Tongue (tissue), 2 donors: Measurements from ENCODE around the gene DNA2. TPM values are rescaled to one million over a fixed set of nuclear protein-coding genes. Genes with fewer than 3 reads are reported as not detected.
"Not testable (repeated sequence)": the region's sequence is repeated elsewhere in the genome, so short reads cannot be mapped to it uniquely, and the experiment has no call there.

ENCODE experiments used
- DNase-seq: peaks from one replicate; pipeline ENCODE4 v3.0.0-alpha.2; 2015
- total RNA-seq: library from RNA; depleted of rRNA; stranded (reverse); fragments of >200 nt; gene quantifications from one replicate; pipeline ENCODE4 v1.2.3, GENCODE V29; 2014

The DNA2 gene, protein sequence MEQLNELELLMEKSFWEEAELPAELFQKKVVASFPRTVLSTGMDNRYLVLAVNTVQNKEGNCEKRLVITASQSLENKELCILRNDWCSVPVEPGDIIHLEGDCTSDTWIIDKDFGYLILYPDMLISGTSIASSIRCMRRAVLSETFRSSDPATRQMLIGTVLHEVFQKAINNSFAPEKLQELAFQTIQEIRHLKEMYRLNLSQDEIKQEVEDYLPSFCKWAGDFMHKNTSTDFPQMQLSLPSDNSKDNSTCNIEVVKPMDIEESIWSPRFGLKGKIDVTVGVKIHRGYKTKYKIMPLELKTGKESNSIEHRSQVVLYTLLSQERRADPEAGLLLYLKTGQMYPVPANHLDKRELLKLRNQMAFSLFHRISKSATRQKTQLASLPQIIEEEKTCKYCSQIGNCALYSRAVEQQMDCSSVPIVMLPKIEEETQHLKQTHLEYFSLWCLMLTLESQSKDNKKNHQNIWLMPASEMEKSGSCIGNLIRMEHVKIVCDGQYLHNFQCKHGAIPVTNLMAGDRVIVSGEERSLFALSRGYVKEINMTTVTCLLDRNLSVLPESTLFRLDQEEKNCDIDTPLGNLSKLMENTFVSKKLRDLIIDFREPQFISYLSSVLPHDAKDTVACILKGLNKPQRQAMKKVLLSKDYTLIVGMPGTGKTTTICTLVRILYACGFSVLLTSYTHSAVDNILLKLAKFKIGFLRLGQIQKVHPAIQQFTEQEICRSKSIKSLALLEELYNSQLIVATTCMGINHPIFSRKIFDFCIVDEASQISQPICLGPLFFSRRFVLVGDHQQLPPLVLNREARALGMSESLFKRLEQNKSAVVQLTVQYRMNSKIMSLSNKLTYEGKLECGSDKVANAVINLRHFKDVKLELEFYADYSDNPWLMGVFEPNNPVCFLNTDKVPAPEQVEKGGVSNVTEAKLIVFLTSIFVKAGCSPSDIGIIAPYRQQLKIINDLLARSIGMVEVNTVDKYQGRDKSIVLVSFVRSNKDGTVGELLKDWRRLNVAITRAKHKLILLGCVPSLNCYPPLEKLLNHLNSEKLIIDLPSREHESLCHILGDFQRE
- total RNA-seq = 12.0 TPM

DNA sequence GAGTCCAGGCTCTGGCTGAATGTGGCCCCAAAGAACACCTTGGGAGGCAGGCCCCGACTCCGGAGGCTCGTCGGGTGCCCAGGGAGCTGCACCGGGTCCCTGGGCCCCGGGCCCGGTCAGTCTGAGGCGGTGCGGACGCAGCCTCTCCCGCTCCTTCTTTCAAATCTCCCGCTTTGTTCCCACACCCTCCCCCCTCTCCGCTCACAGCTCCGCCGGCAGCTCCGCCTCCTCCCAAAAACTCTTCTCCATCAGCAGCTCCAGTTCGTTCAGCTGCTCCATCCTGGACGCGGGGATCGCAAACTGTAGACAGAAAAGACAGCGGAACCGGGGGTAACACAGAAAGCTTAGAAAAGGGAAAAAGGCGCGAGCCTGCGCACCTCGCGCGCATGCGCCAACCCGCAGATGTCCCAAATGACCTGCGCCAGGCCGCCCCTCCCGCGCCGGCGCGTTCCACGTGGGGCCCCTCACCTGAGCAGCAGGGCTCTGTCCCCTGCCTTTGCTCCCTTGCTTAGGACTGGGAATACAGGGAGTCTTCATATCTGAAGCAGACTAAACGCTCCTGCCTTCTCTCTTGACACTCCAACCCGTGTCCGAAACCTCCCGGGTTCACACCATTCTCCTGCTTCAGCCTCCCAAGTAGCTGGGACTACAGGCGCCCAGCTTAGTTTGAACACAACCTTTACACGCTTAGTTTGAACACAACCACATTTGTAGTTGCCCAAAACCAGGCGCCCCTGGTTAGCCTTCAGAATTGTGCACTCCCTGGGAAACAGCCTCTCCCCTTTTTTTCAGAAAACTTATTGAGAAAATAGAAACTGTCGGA is at the start of gene DNA2:
Gene DNA2, minus strand, starts transcription at position 388 of the 823 bp plus-strand sequence. Its CDS starts 109 bp downstream, at position 279.
- peak; percentile 89 for DNase-seq

DNA sequence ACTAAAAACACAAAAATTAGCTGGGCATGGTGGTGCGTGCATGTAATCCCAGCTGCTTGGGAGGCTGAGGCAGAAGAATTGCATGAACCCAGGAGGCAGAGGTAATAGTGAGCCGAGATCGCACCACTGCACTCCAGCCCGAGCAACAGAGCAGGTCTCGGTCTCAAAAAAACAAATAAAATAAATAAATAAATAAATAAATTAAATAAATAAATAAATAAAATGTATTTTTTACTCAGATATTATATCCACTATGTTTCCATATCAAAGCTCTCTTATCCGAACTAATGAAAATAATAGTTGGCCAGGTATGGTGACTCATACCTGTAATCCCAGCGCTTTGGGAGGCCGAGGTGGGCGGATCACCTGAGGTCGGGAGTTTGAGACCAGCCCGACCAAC is 46.8 kb upstream of the DNA2 start:
- DNase-seq = not testable (repeated sequence)

DNA sequence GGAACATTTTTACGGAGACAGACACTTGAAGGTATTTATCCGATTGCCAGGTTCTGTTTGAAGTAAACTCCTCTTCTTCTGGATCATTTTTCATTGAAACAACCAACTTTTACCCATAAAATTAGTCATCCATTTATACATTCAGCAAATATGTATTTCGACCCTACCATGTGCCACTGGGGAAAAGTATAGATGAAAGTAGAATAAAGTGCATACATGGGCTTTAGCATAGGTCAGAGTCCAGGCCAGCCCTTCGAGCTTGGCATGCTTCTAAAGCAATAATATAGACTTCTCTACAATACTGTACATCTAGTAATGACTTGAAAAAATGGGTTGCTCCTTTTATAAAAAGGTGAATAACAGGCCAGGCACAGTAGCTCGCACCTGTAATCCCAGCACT is 45.4 kb upstream of the DNA2 start:
- no peak for DNase-seq

DNA sequence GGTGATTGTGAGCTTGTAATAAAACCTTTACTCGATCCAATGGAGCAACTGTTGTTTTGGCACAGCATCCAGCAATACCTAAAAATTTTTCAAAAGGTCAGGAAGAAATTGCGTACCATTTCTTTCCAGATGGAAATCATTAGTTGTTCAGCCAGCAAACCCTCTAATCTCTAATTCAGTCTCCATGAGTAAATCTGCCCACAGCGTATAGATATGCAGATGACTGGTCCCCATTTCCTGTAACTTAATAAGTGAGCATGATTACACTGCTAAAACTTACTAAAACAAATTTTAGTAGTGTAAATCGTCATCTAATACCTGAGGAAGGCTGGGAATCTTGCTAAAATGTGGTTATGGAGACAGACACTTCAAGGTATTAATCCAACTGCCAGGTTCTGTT is 45.0 kb upstream of the DNA2 start:
- DNase-seq = no peak

DNA sequence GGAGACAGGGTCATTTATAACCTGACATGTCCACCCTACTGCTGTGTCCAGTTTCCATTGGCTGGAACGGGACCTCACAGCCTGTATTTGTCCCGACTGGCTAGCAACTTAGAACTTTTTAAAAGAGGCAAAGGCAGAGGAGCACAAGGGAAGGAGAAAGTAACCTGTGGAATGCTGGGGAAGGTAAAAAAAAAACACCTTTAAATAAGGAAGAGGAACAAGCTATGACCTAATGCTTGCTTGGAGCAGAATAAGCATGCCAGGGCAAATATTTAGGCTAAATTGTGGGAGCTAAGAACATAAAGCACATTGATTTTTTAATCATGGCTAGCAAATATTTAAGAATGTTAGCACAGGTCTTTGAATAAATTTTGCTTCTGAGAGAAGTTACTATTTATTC is 44.4 kb upstream of the DNA2 start:
- DNase-seq = not testable (repeated sequence)

DNA sequence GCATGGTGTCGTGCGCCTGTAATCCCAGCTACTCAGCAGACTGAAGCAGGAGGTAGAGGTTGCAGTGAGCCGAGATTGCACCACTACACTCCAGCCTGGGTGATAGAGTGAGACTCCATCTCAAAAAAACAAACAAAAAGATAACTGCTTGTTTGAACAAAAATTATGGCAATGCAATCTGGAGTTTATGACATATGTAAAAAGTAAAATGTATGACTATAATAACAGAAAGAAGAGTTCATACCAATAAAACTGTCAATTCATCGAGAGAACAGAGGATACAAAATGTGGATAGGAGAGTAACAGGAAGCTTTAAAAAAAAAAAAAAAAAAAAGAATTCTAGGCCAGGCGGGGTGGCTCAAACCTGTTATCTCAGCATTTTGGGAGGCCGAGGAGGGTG is 36.3 kb upstream of the DNA2 start:
- no peak for DNase-seq

DNA sequence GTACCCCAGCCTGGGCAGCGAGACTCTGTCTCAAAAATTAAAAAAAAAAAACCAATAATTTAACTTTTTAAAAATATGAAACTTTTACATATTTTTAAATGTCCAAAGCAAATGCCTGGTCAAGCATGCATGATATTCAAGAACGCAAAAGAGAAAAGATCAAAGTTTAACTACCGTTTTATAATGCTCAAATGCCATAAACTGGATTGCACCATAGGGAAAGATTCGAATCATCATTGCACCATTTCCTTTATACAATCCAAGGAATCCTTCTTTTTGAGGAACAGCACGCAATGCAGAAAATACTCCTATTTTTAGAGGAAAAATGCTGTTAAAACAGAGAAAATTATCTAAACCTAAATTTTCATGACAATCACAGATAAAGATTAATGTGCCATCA is 34.6 kb upstream of the DNA2 start:
- DNase-seq = no peak

DNA sequence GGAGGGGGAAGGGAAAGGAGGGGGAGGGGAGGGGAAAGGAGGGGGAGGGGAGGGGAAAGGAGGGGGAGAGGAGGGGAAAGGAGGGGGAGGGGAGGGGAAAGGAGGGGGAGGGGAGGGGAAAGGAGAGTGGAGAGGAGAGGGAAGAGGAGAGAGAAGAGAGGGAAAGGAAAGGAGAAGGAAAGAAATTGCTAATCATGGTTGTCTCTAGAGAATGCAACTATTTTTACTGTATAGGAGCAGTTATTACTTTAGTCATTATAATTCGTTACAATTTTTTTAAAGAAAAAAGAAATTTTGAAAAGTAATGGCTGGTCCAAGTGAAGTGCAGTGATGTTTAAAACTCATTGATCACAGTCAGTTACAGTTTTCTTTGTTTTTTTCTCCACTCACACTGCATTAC is 31.1 kb upstream of the DNA2 start:
- DNase-seq = no peak

DNA sequence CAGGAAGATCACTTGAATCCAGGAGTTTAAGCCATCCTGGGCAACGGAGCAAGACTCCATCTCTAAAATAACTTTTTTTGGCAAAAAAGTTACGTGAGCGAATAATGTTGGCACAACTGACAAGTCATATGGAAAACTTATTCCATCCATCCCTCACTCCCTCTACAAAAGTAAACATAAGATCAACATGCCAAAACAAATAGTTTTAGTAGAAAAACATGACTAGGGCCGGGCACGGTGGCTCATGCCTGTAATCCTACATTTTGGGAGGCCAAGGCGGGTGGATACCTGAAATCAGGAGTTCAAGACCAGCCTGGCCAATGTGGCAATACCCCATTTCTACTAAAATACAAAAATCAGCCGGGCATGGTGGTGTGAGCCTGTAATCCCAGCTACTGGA is 29.9 kb upstream of the DNA2 start:
- DNase-seq = no peak

DNA sequence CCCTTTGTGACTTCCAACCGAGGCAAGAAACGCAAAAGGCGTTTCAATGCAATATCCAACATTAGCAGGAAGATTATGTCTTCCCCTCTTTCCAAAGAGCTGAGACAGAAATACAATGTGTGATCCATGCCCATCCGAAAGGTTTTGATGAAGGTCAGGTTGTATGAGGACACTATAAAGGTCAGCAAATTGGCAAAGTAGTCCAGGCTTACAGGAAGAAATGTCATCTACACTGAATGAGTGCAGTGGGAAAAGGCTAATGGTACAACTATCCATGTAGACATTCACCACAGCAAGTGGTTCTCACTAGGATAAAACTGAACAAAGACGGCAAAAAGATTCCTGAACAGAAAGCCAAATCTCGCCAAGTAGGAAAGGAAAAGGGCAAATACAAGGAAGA is 27.8 kb upstream of the DNA2 start:
- DNase-seq = no peak

DNA sequence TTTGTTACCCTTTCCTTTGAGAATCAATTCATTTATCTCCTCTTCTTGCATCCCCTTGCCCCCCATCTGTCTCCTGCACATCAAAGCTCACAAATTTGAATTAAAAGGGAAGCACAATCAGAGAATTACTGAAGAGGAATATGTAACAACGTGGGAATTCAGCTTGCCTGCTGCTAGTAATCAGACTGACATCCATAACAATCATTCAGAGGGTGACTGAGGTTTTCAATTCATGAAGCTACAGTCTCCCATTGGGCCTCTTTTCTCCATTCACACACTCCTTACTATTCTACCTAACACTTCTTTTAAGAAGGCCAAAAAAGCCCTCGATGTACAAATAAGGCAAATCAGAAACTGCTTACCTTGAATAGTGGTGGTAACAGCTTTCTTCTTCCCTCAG is 24.3 kb upstream of the DNA2 start:
- no peak for DNase-seq

DNA sequence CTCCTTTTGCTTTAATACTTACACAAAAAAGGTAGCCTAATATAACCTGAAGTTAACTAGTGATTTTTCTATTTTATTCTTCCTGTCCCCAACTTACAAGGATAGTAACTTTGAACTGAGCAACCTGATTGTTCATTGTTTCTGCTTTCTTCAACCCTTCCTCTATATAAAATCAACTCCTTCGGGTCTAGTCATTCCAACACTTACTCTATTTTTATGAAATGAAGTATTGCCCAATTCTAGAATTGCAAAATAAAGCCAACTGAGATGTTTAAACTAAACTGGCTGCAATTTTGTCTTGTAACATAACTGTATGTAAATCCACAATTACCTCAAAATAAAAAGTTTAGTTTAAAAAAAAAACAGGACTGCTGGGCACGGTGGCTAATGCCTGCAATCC is 20.3 kb upstream of the DNA2 start:
- DNase-seq = no peak

DNA sequence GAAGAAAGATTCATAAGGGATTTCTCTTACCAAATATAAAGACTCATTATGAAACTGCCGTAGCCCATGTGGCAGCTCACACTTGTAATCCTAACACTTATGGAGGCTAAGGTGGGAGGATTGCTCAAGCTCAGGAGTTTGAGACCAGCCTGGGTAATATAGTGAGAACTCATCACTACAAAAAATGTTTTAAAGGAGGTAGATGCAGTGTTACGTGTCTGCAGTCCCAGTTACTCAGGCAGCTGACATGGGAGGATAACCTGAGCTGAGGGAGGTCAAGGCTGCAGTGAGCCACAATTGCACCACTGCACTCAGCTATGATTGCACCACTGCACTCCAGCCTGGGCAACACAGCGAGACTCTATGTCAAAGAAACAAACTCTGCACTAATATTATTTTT is 18.1 kb upstream of the DNA2 start:
- no peak for DNase-seq

DNA sequence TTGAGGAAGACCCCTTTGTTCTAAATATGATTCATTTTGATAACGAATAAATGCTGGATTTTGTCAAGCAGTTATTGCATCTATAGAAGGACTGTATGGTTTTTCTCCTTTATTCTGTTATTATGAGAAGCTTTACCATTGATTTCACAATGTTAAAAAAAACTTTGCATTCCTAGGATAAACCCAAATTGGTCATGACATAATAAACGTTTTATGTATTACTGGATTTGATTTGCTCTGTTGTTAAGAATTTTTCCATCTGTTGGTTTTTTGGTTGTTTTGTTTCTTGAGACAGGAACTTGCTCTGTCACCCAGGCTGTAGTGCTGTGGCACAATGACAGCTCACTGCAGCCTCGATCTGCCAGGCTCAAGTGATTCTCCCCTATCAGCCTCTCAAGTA is 2.2 kb upstream of the DNA2 start:
- DNase-seq = no peak

DNA sequence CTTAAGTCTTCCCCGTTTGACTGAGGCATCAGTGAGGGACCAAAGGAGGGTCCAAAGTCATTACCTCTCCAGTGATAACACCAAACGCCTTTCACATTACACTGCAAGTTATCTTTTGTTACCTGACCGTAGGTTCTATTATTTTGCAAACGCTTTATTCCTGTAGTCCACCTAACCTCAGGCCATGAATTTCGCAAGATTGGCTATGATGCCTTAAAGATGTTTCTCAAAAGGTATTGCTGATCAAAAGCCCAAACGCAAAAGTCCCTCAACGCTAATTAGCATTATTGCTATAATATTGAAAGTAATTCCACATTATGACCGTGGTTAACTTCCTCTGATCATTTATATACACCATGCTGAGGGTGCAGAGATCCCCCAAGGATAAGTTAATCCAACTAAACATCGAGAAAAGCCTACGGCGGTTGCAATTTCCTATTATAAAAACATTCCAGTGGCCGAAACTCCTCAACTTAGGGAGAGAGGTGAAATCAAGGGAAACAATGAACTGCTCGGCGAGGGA is 649 bp downstream of the DNA2 start:
- no peak for DNase-seq

DNA sequence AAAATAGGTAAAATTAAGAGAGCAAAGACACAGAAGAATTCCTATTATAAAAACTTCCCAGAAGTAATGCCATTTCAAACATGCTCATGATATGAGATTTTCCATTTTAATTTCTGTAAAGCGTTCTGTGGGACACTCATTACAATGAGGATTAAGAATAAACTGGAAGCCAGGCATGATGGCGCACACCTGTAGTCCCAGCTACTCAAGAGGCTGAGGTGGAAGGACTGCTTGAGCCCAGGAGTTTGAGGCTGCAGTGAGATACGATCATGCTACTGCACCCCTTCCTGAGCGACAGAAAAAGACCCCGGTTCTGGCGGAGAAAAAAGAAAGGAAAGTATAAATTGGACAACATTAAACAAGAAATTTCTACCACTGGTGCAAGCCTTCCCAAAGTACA is 1.5 kb downstream of the DNA2 start:
- no peak for DNase-seq

DNA sequence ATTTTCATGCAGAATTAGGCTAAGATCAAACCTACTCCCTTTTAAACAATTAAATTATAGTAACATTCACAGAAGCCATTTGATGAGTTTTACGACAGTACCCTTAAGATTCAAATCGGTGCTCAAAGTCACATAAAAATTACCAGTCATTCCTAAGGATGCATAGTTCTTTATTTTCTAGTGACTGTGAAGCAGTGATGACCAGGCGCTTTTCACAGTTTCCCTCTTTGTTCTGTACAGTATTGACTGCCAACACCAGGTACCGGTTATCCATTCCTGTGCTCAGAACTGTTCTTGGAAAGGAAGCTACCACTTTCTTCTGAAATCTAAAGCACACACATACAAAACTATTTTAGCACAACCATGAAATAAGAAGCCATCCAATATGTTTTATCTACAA is 1.9 kb downstream of the DNA2 start:
- no peak for DNase-seq

DNA sequence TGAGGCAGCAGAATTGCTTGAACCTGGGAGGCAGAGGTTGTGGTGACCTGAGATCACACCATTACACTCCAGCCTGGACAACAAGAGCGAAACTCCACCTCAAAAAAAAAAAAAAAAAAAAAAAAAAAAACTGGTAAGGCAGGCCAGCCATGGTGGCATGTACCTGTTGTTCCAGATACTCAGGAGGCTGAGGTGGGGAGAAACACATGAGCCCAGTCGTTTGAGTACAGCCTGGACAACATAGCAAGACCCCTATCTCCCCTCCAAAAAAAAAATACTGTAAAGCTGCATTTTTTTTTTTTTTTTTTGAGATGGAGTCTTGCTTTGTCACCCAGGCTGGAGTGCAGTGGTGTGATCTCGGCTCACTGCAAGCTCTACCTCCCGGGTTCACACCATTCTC is 7.0 kb downstream of the DNA2 start:
- DNase-seq = not testable (repeated sequence)

DNA sequence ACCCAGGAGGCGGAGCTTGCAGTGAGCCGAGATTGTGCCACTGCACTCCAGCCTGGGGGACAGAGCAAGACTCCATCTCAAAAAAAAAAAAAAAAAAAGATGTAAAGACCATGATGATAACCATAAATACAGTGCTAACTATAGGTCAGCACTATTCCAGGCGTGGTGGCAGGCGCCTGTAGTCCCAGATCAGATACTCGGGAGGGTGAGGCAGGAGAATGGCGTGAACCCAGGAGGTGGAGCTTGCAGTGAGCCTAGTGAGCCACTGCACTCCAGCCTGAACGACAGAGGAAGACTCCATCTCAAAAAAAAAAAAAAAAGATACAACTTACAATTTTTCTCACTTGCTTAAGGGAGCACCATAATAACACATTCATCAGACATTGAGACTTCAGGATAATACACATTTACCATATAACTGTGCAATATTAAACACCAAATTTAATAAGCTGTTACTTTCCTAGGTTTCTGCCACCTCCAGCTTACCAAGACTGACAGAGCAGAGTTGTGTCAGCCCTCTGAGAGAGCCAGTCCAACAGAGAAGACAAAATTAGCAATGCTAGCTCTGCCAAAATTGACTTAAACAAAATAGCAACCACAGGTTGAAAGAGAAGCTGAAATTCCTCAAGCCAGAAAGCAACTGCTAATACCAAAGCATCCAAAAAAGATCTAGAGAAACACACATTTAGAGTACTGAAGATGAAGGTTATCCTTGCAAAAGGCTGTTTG is 8.2 kb downstream of the DNA2 start:
- DNase-seq = no peak

DNA sequence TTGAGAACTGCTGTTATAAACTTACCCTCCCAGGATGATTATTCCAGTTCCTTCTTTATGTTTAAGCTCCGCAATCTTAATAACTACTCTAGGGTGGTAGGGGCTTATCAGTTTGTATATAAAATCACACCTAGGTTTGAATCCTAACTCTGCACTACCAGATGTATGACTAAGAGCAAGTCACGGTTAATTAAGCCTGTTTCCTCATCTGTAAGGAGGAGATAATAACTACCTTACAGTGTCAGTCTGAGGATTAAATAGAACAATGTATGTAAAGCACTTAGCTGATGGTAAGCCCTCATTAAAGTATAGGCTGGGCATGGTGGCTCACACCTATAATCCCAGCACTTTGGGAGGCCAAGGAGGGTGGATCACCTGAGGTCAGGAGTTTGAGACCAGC is 9.2 kb downstream of the DNA2 start:
- DNase-seq = no peak

DNA sequence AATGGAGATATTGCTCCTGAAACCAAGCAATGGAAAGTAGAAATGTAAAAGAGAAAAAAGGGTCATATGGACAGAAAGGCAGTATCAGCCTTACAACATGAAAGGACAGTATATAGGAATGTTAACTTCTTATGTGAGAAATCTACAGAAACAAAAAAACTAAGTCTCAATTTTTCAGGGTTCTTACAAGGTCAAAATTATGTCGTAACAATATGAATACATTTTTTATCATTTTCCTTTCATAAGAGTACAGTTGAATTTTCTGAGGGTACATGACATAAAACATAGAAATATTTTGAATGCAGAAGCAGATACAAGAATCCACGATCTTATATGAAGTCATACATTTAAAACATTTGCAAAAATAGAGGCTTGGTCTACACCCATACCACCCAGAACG is 10.7 kb downstream of the DNA2 start:
- DNase-seq = no peak
